Upper lobe of right lung (tissue), 1 donor: ENCODE results near the gene TKT. TPM values are rescaled to one million over a fixed set of nuclear protein-coding genes. Genes with fewer than 3 reads are reported as not detected.

Experiments used
- ATAC-seq: fragments of 200-7000 bp; cut with Tn5 transposase; one replicate; pipeline ENCODE4 v1.9.1; 2020; ENCODE audit warnings: mild to moderate bottlenecking, moderate library complexity
- DNase-seq: peaks from one replicate; pipeline ENCODE4 v3.0.0-alpha.2; 2020
- H3K27ac ChIP-seq: fragments of 200-600 bp; one replicate; pipeline ENCODE4 v1.8.0; 2022
- H3K27me3 ChIP-seq: fragments of 200-600 bp; one replicate; pipeline ENCODE4 v1.8.0; 2022; ENCODE audit warnings: mild to moderate bottlenecking
- H3K36me3 ChIP-seq: fragments of 200-600 bp; one replicate; pipeline ENCODE4 v1.8.0; 2022
- H3K4me1 ChIP-seq: fragments of 200-600 bp; one replicate; pipeline ENCODE4 v1.8.0; 2022
- H3K4me3 ChIP-seq: fragments of 200-600 bp; one replicate; pipeline ENCODE4 v1.8.0; 2022; ENCODE audit warnings: mild to moderate bottlenecking
- H3K9me3 ChIP-seq: fragments of 200-600 bp; one replicate; pipeline ENCODE4 v1.8.0; 2022
- intact Hi-C: fragments of 100-400 bp; cut with DNase I; formaldehyde crosslinking; loops from one replicate; pipeline ENCODE4 v1.11.0; 2022
- total RNA-seq: library from RNA; stranded (reverse); fragmentation: NEBNext Ultra II Directional; extraction: Animal tissue kit (Norgen Biotek cat#: 25700); gene quantifications from one replicate; pipeline ENCODE4 v1.2.1, GENCODE V29; 2021
- TF ChIP-seq, protein P1 (sequence below): fragments of 200-600 bp; IDR thresholded peaks from one replicate; pipeline ENCODE4 v1.8.0; 2022; ENCODE audit warnings: antibody characterized with exemption
- donor health status: DM: no; HTN: yes; CAD: no; lungs with severe emphysema.

Gene TKT
- total RNA-seq, 1 donor from 2014 or later, result 432 TPM

- H3K36me3 ChIP-seq, result no peaks in the 10 kb centered on the region
- no peaks in the 10 kb centered on the region for H3K4me1 ChIP-seq
- intact Hi-C loops, result no loop called here
- DNase-seq (no peak), ATAC-seq (no peak)
- no peak overlapping the region for H3K4me3 ChIP-seq
- H3K27ac ChIP-seq, result no peak overlapping the region
- H3K9me3 ChIP-seq, result no peaks in the 10 kb centered on the region
- no peaks in the 10 kb centered on the region for H3K27me3 ChIP-seq
- TF ChIP-seq, protein P1, sequence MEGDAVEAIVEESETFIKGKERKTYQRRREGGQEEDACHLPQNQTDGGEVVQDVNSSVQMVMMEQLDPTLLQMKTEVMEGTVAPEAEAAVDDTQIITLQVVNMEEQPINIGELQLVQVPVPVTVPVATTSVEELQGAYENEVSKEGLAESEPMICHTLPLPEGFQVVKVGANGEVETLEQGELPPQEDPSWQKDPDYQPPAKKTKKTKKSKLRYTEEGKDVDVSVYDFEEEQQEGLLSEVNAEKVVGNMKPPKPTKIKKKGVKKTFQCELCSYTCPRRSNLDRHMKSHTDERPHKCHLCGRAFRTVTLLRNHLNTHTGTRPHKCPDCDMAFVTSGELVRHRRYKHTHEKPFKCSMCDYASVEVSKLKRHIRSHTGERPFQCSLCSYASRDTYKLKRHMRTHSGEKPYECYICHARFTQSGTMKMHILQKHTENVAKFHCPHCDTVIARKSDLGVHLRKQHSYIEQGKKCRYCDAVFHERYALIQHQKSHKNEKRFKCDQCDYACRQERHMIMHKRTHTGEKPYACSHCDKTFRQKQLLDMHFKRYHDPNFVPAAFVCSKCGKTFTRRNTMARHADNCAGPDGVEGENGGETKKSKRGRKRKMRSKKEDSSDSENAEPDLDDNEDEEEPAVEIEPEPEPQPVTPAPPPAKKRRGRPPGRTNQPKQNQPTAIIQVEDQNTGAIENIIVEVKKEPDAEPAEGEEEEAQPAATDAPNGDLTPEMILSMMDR, result no peak
Observed at GRCh38 chr3:53217175-53217574, 38.6 kb downstream of the TKT start.

DNA sequence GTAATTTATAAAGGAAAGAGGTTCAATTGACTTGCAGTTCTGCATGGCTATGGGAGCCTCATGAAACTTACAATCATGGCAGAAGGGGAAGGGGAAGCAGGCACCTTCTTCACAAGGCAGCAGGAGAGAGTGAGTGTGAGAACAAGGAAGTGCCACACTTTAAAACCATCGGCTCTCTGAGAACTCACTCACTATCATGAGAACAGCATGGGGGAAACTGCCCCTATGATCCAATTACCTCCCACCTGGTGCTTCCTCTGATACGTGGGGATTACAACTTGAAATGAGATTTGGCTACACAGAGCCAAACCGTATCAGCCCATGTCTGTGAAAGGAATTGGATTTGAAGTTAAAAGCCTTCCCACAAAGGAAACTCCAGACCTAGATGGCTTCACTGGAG lies 39.1 kb downstream of the TKT start:
- no peaks in the 10 kb centered on the region for H3K36me3 ChIP-seq
- no peaks in the 10 kb centered on the region for H3K27me3 ChIP-seq
- TF ChIP-seq, protein P1, result no peak
- ATAC-seq (no peak), DNase-seq (no peak)
- no peaks in the 10 kb centered on the region for H3K4me1 ChIP-seq
- H3K9me3 ChIP-seq, result no peaks in the 10 kb centered on the region
- H3K4me3 ChIP-seq, result no peak overlapping the region
- intact Hi-C loops, result no loop called here
- no peak overlapping the region for H3K27ac ChIP-seq

GRCh38 chr3:53215816-53216215 lies 40.0 kb downstream of the TKT start:
- Histone ChIP-seq H3K9me3 (no peaks in the 10 kb centered on the region), H3K4me1 (no peaks in the 10 kb centered on the region), H3K27me3 (no peaks in the 10 kb centered on the region), H3K4me3 (no peak overlapping the region), H3K27ac (no peak overlapping the region), H3K36me3 (no peaks in the 10 kb centered on the region)
- ATAC-seq, result no peak
- TF ChIP-seq, protein P1, result no peak
- intact Hi-C loops, result no loop called here
- no peak for DNase-seq

- no peak for ATAC-seq
Observed at GRCh38 chr3:53213276-53213675, 42.5 kb downstream of the TKT start.

DNA sequence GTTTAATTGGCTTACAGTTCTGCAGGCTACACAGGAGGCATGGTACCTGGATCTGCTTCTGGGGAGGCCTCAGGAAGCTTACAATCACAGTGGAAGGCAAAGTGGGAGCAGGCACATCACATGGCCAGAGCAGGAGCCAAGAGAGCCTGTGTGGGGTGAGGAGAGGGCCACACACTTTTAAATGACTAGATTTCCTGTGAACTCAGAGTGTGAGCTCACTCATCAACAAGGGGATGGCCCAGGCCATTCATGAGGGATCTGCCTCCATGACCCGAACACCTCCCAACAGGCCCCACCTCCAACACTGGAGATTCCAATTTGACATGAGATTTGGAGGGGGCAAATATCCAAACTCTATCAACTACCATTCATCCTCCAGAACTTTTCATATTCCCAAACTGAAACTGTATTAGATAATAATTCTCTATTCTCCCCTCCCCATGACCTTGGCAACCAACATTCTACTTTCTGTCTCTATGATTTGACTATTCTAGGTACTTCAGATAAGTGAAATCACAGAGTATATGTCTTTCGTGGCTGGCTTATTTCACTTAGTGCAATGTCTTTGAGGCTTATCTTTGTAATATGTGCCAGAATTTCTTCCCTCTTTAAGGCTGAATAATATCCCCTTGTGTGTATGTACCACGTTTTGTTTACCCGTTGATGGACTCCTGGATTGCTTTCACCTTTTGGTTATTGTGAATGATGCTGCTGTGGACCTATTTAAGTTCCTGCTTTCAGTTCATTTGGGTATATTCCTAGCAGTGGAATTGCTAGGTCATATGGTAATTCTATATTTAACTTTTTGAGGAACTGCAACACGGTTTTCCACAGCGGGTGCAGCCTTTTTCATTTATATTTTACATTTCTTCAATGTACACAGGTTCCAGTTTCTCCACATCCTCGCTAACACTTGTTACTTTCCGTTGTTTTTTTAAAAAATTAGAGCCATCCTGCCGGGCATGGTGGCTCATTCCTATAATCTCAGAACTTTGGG lies 43.8 kb downstream of the TKT start:
- H3K4me3 ChIP-seq, result no peak overlapping the region

More at GRCh38 chr3:53213276-53213675, 42.5 kb downstream of the TKT start:
- H3K36me3 ChIP-seq, result no peaks in the 10 kb centered on the region
- H3K9me3 ChIP-seq, result no peaks in the 10 kb centered on the region
- H3K27me3 ChIP-seq, result no peaks in the 10 kb centered on the region
- no peak overlapping the region for H3K27ac ChIP-seq
- no peaks in the 10 kb centered on the region for H3K4me1 ChIP-seq
- no peak for DNase-seq
- no peak overlapping the region for H3K4me3 ChIP-seq
- TF ChIP-seq, protein P1, result no peak
- intact Hi-C loops, result no loop called here

More for the DNA sequence above, 43.8 kb downstream of the TKT start:
- ATAC-seq, result no peak
- no peaks in the 10 kb centered on the region for H3K27me3 ChIP-seq
- no peaks in the 10 kb centered on the region for H3K36me3 ChIP-seq
- DNase-seq, result no peak
- no peaks in the 10 kb centered on the region for H3K9me3 ChIP-seq
- TF ChIP-seq, protein P1, result no peak
- no peak overlapping the region for H3K27ac ChIP-seq
- intact Hi-C loops, result no loop called here
- H3K4me1 ChIP-seq, result no peaks in the 10 kb centered on the region
